Measurements from ENCODE around the gene AASDH. TPM values are rescaled to one million over a fixed set of nuclear protein-coding genes. Genes with fewer than 3 reads are reported as not detected.

Gene AASDH
- polyA plus RNA-seq, 1 of the 3 experiments (the other 2 are of a cell fraction): 4.4 TPM

- Histone ChIP-seq H3K4me1 (ENCODE audit: control insufficient read depth in 1 of 2, insufficient read depth in 2 of 2, low read depth in 1 of 2, low read length in 1 of 2) (no peaks in the 10 kb centered on the region), H2AFZ (ENCODE audit: low read depth) (no peak overlapping the region), H3K79me2 (ENCODE audit: insufficient read depth) (0 out of 2 replicates have a peak, but pooled peaks cover 5% of the 10 kb centered on the region), H3K9me2 (no peaks in the 10 kb centered on the region), H3K4me2 (no peak overlapping the region), H3K9ac (no peak overlapping the region), H4K20me1 (ENCODE audit: insufficient read depth) (no peaks in the 10 kb centered on the region), H3K36me3 (replicated peaks in 1 of 2; ENCODE audit: control insufficient read depth in 1 of 2, insufficient read depth in 2 of 2, low read length in 1 of 2) (peaks cover 12 to 15% of the 10 kb centered on the region in 2 experiments), H3K27ac (ENCODE audit: low read depth in 2 of 2, low read length in 1 of 2) (no peak overlapping the region), H3K4me3 (ENCODE audit: low read depth in 2 of 2, low read length in 1 of 2) (no peak overlapping the region), H3K27me3 (ENCODE audit: insufficient read depth) (no peaks in the 10 kb centered on the region), H3K9me3 (no peaks in the 10 kb centered on the region), H3F3A (replicated peaks; ENCODE audit: insufficient read depth) (no peaks in the 10 kb centered on the region)
- POLR2A ChIA-PET: no interaction called here
- WGBS (ENCODE audit: low lambda C conversion rate): 52% methylated on average over 1 of the region's 1 CpG
- no peak for DNase-seq
- TF ChIP-seq POLR2AphosphoS5 (IDR thresholded peaks at IDR 0.05; ENCODE audit: low read depth, low read length) (no peak), NFIC (IDR thresholded peaks at IDR 0.05; ENCODE audit: borderline replicate concordance) (no peak), USF1 (IDR thresholded peaks at IDR 0.05; ENCODE audit: borderline replicate concordance, low read depth) (no peak), GATA2 (CRISPR knock-in tag; IDR thresholded peaks at IDR 0.05) (no peak), CHD2 (IDR thresholded peaks at IDR 0.05; ENCODE audit: low read length, partially characterized antibody) (no peak), FOXM1 (IDR thresholded peaks at IDR 0.05; ENCODE audit: low read depth) (no peak), FOXJ3 (CRISPR knock-in tag; IDR thresholded peaks at IDR 0.05) (no peak), RAD21 (IDR thresholded peaks at IDR 0.05; ENCODE audit: low read length) (no peak), IRF3 (IDR thresholded peaks at IDR 0.05; ENCODE audit: low read depth, low read length) (no peak), TCF12 (IDR thresholded peaks at IDR 0.05) (no peak)
- TF ChIP-seq, protein P1, sequence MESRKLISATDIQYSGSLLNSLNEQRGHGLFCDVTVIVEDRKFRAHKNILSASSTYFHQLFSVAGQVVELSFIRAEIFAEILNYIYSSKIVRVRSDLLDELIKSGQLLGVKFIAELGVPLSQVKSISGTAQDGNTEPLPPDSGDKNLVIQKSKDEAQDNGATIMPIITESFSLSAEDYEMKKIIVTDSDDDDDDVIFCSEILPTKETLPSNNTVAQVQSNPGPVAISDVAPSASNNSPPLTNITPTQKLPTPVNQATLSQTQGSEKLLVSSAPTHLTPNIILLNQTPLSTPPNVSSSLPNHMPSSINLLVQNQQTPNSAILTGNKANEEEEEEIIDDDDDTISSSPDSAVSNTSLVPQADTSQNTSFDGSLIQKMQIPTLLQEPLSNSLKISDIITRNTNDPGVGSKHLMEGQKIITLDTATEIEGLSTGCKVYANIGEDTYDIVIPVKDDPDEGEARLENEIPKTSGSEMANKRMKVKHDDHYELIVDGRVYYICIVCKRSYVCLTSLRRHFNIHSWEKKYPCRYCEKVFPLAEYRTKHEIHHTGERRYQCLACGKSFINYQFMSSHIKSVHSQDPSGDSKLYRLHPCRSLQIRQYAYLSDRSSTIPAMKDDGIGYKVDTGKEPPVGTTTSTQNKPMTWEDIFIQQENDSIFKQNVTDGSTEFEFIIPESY (IDR thresholded peaks at IDR 0.05; ENCODE audit: borderline replicate concordance, low read depth): no peak
- CTCF ChIA-PET: no interaction called here
Measured at GRCh38 chr4:56372774-56373173, 14.5 kb downstream of the AASDH start.

DNA sequence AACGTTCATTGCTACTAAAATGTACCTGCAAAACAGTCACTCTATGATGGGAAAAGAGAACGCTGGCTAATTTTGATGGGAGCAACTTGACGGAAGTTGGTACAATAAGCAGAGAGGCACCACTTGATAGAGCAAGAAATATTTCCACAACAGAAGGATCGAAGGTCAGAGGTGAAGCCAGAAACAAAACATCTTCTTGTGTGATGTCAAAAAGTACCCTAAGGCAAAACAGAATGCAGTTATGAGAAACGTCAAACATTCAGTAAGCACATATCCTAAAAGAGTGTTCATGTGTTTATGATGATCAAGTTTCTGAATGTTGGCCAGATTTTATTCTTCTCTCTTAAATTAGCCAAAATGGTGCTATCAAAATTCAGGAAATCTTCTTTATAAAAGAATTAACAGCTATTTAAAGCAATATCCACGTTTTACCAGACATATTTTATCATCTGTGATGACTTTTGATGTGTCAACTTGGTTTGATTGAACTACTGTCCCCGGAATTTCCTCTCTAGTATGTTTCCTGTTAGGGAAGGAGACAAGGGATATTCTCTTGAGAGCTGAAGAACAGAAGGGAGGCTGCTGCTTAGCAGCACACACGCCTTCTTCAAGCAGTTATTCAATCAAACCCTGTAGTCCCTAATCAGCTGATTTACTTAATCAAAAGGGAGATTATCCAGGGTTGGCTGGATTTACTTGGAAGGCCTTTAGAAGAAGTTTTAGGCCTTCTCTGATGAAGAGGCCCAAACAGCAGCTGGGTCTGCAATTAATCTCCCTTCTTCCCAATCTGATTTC, 15.7 kb downstream of the AASDH start:
- Histone ChIP-seq H4K20me1 (ENCODE audit: insufficient read depth) (no peaks in the 10 kb centered on the region), H3K4me2 (no peak overlapping the region), H3K79me2 (ENCODE audit: insufficient read depth) (0 out of 2 replicates have a peak, but pooled peaks cover 8% of the 10 kb centered on the region), H3K36me3 (replicated peaks in 1 of 2; ENCODE audit: control insufficient read depth in 1 of 2, insufficient read depth in 2 of 2, low read length in 1 of 2) (peaks cover 9 to 15% of the 10 kb centered on the region in 2 experiments), H3K9ac (no peak overlapping the region), H3K4me1 (ENCODE audit: control insufficient read depth in 1 of 2, insufficient read depth in 2 of 2, low read depth in 1 of 2, low read length in 1 of 2) (no peaks in the 10 kb centered on the region), H3K9me2 (no peaks in the 10 kb centered on the region), H3K9me3 (no peaks in the 10 kb centered on the region), H3K4me3 (ENCODE audit: low read depth in 2 of 2, low read length in 1 of 2) (no peak overlapping the region), H3K27ac (ENCODE audit: low read depth in 2 of 2, low read length in 1 of 2) (no peak overlapping the region), H3F3A (replicated peaks; ENCODE audit: insufficient read depth) (no peaks in the 10 kb centered on the region), H3K27me3 (ENCODE audit: insufficient read depth) (no peaks in the 10 kb centered on the region), H2AFZ (ENCODE audit: low read depth) (no peak overlapping the region)
- 69% methylated on average over 8 of the region's 8 CpGs for WGBS (ENCODE audit: low lambda C conversion rate)
- POLR2A ChIA-PET: no interaction called here
- no peak for DNase-seq
- CTCF ChIA-PET: no interaction called here
- TF ChIP-seq TAF1 (IDR thresholded peaks at IDR 0.05; ENCODE audit: borderline replicate concordance, low read depth, low read length): no peak
- TF ChIP-seq USF1 (IDR thresholded peaks at IDR 0.05; ENCODE audit: borderline replicate concordance, low read depth): no peak
- no peak for TF ChIP-seq RAD21 (IDR thresholded peaks at IDR 0.05; ENCODE audit: low read length)
- no peak for TF ChIP-seq ELF1 (IDR thresholded peaks at IDR 0.05)
- no peak for TF ChIP-seq NFIC (IDR thresholded peaks at IDR 0.05; ENCODE audit: borderline replicate concordance)
- TF ChIP-seq SMC3 (IDR thresholded peaks at IDR 0.05; ENCODE audit: low read depth, low read length): no peak
- TF ChIP-seq USF2 (IDR thresholded peaks at IDR 0.05; ENCODE audit: borderline replicate concordance, low read depth, low read length): no peak
- TF ChIP-seq, protein P2, sequence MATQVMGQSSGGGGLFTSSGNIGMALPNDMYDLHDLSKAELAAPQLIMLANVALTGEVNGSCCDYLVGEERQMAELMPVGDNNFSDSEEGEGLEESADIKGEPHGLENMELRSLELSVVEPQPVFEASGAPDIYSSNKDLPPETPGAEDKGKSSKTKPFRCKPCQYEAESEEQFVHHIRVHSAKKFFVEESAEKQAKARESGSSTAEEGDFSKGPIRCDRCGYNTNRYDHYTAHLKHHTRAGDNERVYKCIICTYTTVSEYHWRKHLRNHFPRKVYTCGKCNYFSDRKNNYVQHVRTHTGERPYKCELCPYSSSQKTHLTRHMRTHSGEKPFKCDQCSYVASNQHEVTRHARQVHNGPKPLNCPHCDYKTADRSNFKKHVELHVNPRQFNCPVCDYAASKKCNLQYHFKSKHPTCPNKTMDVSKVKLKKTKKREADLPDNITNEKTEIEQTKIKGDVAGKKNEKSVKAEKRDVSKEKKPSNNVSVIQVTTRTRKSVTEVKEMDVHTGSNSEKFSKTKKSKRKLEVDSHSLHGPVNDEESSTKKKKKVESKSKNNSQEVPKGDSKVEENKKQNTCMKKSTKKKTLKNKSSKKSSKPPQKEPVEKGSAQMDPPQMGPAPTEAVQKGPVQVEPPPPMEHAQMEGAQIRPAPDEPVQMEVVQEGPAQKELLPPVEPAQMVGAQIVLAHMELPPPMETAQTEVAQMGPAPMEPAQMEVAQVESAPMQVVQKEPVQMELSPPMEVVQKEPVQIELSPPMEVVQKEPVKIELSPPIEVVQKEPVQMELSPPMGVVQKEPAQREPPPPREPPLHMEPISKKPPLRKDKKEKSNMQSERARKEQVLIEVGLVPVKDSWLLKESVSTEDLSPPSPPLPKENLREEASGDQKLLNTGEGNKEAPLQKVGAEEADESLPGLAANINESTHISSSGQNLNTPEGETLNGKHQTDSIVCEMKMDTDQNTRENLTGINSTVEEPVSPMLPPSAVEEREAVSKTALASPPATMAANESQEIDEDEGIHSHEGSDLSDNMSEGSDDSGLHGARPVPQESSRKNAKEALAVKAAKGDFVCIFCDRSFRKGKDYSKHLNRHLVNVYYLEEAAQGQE (IDR thresholded peaks at IDR 0.05; ENCODE audit: low read depth, low read length): no peak
- TF ChIP-seq YY1 (IDR thresholded peaks at IDR 0.05; ENCODE audit: low read depth): no peak
